A549 (cell line): Measurements from ENCODE around the gene SIVA1. TPM values are rescaled to one million over a fixed set of nuclear protein-coding genes. Genes with fewer than 3 reads are reported as not detected.

Experiments used
- ATAC-seq, 2 experiments: fragments of 200-7000 bp in 1 of 2; fragments of >200 bp in 1 of 2; cut with Nextera tagmentation in 1 of 2; cut with Tn5 transposase in 1 of 2; 3 replicates each; pipeline versions ENCODE4 v1.8.0 to v1.9.1; 2018 to 2020; ENCODE audit warnings: mild to moderate bottlenecking in 1 of 2, moderate library complexity in 1 of 2
- CTCF ChIA-PET: fragments of 300-600 bp; sonication (Branson Sonifier 250); formaldehyde crosslinking; extraction: SDS; loops from one replicate; lab custom pipeline; 2021; ENCODE audit warnings: antibody characterized with exemption, inconsistent platforms; lab: Yijun Ruan, JAX
- POLR2A ChIA-PET: fragments of 350-600 bp; formaldehyde crosslinking; extraction: SDS; loops from one replicate; lab custom pipeline; 2021; ENCODE audit warnings: antibody characterized with exemption, inconsistent platforms; lab: Yijun Ruan, JAX
- DNase-seq, 2 experiments: peaks; one replicate each; pipeline versions ENCODE4 v3.0.0 to v3.0.0-alpha.2; 2011 to 2016; ENCODE audit warnings: low read depth in 1 of 2, low spot score in 1 of 2
- FAIRE-seq: peaks from 2 replicates; lab custom pipeline; 2011; peaks lifted over from hg19 to GRCh38; lab: Jason Lieb, UNC
- H3K27ac ChIP-seq, 2 experiments: fragments of >200 bp; sonication (Bioruptor Twin); formaldehyde crosslinking; 3 replicates each; pipeline ENCODE4 v1.5.1; 2016 to 2017
- H3K4me1 ChIP-seq: fragments of >200 bp; sonication (Bioruptor Twin); formaldehyde crosslinking; 3 replicates; pipeline ENCODE4 v1.6.1; 2016
- H3K4me2 ChIP-seq: fragments of >200 bp; sonication (Bioruptor Twin); formaldehyde crosslinking; 3 replicates; pipeline ENCODE4 v1.6.1; 2016
- H3K4me3 ChIP-seq: fragments of >200 bp; sonication (Bioruptor Twin); formaldehyde crosslinking; 3 replicates; pipeline ENCODE4 v1.5.1; 2016
- H3K9me3 ChIP-seq: fragments of >200 bp; sonication (Bioruptor Twin); formaldehyde crosslinking; 3 replicates; pipeline ENCODE4 v1.6.1; 2016
- CHD4 ChIP-seq: fragments of 200-600 bp; sonication (generic); IDR thresholded peaks from 2 replicates; pipeline ENCODE4 v1.6.1; 2016; ENCODE audit warnings: antibody characterized with exemption, mild to moderate bottlenecking, borderline replicate concordance
- FOSB ChIP-seq: fragments of 250-450 bp; sonication (Bioruptor Pico); IDR thresholded peaks from 2 replicates; pipeline ENCODE4 v1.5.0; 2020; ENCODE audit warnings: mild to moderate bottlenecking, moderate library complexity
- FOXS1 ChIP-seq: fragments of 250-450 bp; sonication (Bioruptor Pico); IDR thresholded peaks from 2 replicates; pipeline ENCODE4 v1.5.0; 2020; ENCODE audit warnings: mild to moderate bottlenecking, moderate library complexity
- HDAC2 ChIP-seq: fragments of 200-600 bp; sonication (generic); IDR thresholded peaks from 2 replicates; pipeline ENCODE4 v1.6.1; 2016
- JUN ChIP-seq, 2 experiments: fragments of >200 bp; sonication (Bioruptor Twin); formaldehyde crosslinking; IDR thresholded peaks; 2 replicates in 1 of 2; 3 replicates in 1 of 2; pipeline ENCODE4 v1.6.1; 2016 to 2017
- KDM5A ChIP-seq: fragments of 200-600 bp; sonication (generic); IDR thresholded peaks from 2 replicates; pipeline ENCODE4 v1.6.1; 2016; ENCODE audit warnings: antibody characterized with exemption, mild to moderate bottlenecking
- MAZ ChIP-seq: fragments of 150-350 bp; IDR thresholded peaks from 2 replicates; pipeline ENCODE4 v1.6.1; 2014; ENCODE audit warnings: antibody characterized with exemption, low read depth, low read length, borderline replicate concordance
- NFE2L2 ChIP-seq: fragments of 150-350 bp; conservative IDR thresholded peaks from 2 replicates; pipeline ENCODE4 v1.6.1; 2014; ENCODE audit warnings: low read length
- POLR2A ChIP-seq: IDR thresholded peaks from 2 replicates; pipeline ENCODE4 v1.6.1; 2012; ENCODE audit warnings: mild to moderate bottlenecking, low read length
- RARB ChIP-seq: fragments of 250-450 bp; sonication (Bioruptor Pico); IDR thresholded peaks from 2 replicates; pipeline ENCODE4 v1.8.0; 2021; ENCODE audit warnings: mild to moderate bottlenecking, moderate library complexity
- RNF2 ChIP-seq: fragments of 200-600 bp; sonication (generic); IDR thresholded peaks from 2 replicates; pipeline ENCODE4 v1.6.1; 2016; ENCODE audit warnings: low read depth, mild to moderate bottlenecking, antibody characterized with exemption, moderate library complexity, borderline replicate concordance
- ZFP36 ChIP-seq: fragments of 450-650 bp; IDR thresholded peaks from 2 replicates; pipeline ENCODE4 v1.6.1; 2014; ENCODE audit warnings: borderline replicate concordance; ENCODE audit not compliant: partially characterized antibody
- WGBS: methylation state at CpG from one replicate; pipeline ENCODE4 v1.1.6; 2017; ENCODE audit errors: missing lambda C conversion rate; 5-methylcytosine and 5-hydroxymethylcytosine counted together
- polyA plus RNA-seq, 4 experiments: library from polyadenylated mRNA; depleted of rRNA in 3 of 4; stranded (reverse); fragments of >200 nt; fragmentation: RNase III in 1 of 4; extraction: RNeasy Plus Mini Kit Qiagen cat#74134 plus additional on column Dnase treatment in 1 of 4; gene quantifications; 2 replicates in 3 of 4; 3 replicates in 1 of 4; pipeline ENCODE4 v1.2.3, GENCODE V29; 2011 to 2017
- TF ChIP-seq, protein P1 (sequence below): fragments of 450-650 bp; IDR thresholded peaks from 2 replicates; pipeline ENCODE4 v1.6.1; 2014; ENCODE audit warnings: antibody characterized with exemption
- TF ChIP-seq, protein P2 (sequence below): IDR thresholded peaks from 2 replicates; pipeline ENCODE4 v1.6.1; 2012
- TF ChIP-seq, protein P3 (sequence below): fragments of 250-450 bp; sonication (Bioruptor Pico); IDR thresholded peaks from 2 replicates; pipeline ENCODE4 v1.5.0; 2021; ENCODE audit warnings: mild to moderate bottlenecking, moderate library complexity, borderline replicate concordance
- TF ChIP-seq, protein P4 (sequence below): IDR thresholded peaks from 2 replicates; pipeline ENCODE4 v1.6.1; 2012

SIVA1 gene
- polyA plus RNA-seq, 2 of the 4 experiments (the other 2 are of a cell fraction), result 90.0 to 169 TPM

DNA sequence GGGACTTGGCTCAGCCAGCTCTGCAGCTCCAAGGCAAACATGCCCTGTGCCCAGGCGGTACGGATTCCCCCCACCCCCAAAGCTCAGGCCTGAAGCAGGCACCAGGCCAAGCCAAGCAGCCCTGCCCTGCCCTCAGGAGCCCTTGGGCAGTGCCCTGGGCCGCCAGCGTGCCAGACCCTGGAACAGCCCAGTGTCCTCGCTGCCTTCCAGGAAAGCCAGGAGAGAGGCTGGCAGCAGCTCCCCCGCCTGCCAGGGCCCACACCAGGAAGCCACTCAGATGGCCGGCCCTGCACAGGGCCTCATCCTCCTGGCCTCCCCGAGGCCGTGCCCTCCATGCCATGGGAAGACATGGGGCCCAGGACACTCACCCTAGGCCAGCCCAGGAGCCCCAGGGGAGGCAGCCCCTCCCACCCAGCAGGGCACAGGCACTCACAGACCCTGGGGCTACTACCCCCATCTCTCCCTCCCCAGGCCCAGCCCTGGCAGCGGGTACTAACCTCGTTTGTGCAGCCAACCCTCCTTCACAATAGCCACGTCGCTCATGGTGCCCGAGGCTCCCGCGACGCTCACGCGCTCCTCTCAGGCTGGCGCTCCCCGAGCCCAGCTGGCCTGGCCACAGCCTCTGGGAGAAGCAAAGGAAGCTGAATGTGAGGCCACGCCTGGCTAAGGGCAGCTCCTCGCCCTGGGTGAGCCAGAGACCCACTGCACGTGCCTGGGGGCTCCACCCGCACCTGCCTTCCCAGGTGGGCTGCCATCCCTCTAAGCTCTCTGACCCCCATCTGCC, 39.3 kb downstream of the SIVA1 start:
- Histone ChIP-seq H3K4me2 (no peak overlapping the region; the same call in 2 of the 3 replicates), H3K4me3 (no peak overlapping the region), H3K4me1 (peaks cover 37% of the 10 kb centered on the region), H3K27ac (peak overlapping the region in 1 of 2 experiments; percentile 2; a peak in 1 of 6 replicates), H3K9me3 (no peaks in the 10 kb centered on the region)
- TF ChIP-seq FOXS1 (CRISPR knock-in tag) (no peak), JUN (IDR thresholded peaks at IDR 0.05) (no peak), KDM5A (no peak)
- TF ChIP-seq, protein P1, sequence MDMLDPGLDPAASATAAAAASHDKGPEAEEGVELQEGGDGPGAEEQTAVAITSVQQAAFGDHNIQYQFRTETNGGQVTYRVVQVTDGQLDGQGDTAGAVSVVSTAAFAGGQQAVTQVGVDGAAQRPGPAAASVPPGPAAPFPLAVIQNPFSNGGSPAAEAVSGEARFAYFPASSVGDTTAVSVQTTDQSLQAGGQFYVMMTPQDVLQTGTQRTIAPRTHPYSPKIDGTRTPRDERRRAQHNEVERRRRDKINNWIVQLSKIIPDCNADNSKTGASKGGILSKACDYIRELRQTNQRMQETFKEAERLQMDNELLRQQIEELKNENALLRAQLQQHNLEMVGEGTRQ, result no peak
- FAIRE-seq, result no peak
- 92% methylated on average over 15 of the region's 25 CpGs for WGBS
- ChIA-PET CTCF (interaction anchor here (1.0 to 6.1 kb wide), 6 partner anchors 8 to 34 kb away, joined by 3 to 48 read pairs (median 4); no protein-coding TSS in a partner anchor), POLR2A (no interaction called here)
- DNase-seq, result no peak
- no peak for ATAC-seq

DNA sequence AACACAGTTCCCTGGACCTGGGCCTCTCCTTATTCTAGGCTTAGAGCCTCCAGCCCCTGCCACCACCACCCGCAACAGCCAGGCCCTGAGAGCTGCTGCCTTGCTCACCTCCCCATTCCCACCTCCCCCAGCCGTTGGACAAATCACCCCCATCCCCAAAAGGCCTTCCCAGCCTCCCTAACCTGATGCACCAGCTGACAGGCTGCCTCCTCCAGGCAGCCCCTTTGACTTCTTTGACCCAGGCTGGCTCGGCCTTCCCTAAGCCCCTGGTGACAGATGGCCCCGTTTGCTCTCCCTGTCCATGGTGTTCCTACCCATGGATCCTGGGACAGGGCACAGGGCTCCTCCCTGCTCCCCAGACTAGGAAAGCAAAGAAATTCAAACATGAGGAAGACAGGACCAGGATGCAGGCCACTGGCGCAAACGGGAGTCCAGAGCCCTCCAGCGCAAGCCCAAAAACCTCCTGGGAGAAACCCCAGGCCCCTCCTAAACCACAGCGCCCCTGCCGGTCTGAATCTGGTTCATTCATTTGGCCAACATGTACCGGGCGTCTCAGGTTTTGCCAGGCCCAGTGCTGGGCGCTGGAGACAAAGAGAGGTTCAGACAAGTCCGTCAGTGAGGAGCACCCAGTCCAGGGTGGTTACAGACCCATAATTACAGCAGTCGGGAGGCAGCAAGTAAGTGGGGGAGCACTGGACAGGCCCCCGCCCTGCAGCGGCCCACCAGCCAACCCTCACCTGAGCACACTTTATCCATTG, 40.2 kb downstream of the SIVA1 start:
- no peak for DNase-seq
- 92% methylated on average over 15 of the region's 16 CpGs for WGBS
- Histone ChIP-seq H3K27ac (no peak overlapping the region; a peak in 1 of 6 replicates), H3K4me1 (peaks cover 41% of the 10 kb centered on the region), H3K4me2 (peak overlapping the region; percentile 89), H3K9me3 (no peaks in the 10 kb centered on the region), H3K4me3 (no peak overlapping the region)
- ATAC-seq, result no peak
- POLR2A ChIA-PET, result no interaction called here
- no peak for FAIRE-seq
- CTCF ChIA-PET, result interaction anchor here (1.0 to 6.1 kb wide), 4 partner anchors 24 to 33 kb away, joined by 3 to 48 read pairs (median 7); no protein-coding TSS in a partner anchor
- TF ChIP-seq JUN (IDR thresholded peaks at IDR 0.05), result no peak
- peak; percentile 60 for TF ChIP-seq ZFP36
- no peak for TF ChIP-seq RNF2
- TF ChIP-seq, protein P2, sequence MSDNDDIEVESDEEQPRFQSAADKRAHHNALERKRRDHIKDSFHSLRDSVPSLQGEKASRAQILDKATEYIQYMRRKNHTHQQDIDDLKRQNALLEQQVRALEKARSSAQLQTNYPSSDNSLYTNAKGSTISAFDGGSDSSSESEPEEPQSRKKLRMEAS, result no peak

DNA sequence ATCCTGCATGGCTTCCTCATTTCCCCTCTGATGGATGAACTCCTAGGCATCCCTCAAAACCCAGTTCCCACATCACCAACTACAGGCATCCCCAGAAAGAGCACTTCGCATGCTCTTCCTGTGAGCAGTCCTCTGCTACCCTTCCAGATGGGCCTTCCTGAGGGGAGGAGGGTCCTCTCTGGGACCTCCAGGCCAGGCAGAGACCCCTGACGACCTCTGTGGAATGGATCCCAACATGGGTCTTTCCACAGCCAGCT, 40.7 kb downstream of the SIVA1 start:
- ChIA-PET CTCF (interaction anchor here (1.1 to 2.0 kb wide), 3 partner anchors 18 to 25 kb away, joined by 3 to 10 read pairs (median 5); no protein-coding TSS in a partner anchor), POLR2A (no interaction called here)
- peaks cover 41% of the 10 kb centered on the region for H3K4me1 ChIP-seq
- 100% methylated on average over 1 of the region's 2 CpGs for WGBS
- H3K4me2 ChIP-seq, result peak overlapping the region; percentile 89
- no peak overlapping the region for H3K4me3 ChIP-seq
- DNase-seq, result no peak
- FAIRE-seq, result no peak
- H3K9me3 ChIP-seq, result no peaks in the 10 kb centered on the region
- TF ChIP-seq, protein P3, sequence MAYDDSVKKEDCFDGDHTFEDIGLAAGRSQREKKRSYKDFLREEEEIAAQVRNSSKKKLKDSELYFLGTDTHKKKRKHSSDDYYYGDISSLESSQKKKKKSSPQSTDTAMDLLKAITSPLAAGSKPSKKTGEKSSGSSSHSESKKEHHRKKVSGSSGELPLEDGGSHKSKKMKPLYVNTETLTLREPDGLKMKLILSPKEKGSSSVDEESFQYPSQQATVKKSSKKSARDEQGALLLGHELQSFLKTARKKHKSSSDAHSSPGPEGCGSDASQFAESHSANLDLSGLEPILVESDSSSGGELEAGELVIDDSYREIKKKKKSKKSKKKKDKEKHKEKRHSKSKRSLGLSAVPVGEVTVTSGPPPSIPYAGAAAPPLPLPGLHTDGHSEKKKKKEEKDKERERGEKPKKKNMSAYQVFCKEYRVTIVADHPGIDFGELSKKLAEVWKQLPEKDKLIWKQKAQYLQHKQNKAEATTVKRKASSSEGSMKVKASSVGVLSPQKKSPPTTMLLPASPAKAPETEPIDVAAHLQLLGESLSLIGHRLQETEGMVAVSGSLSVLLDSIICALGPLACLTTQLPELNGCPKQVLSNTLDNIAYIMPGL (CRISPR knock-in tag), result no peak
- TF ChIP-seq HDAC2, result no peak
- TF ChIP-seq FOXS1 (CRISPR knock-in tag), result no peak
- TF ChIP-seq, protein P4, sequence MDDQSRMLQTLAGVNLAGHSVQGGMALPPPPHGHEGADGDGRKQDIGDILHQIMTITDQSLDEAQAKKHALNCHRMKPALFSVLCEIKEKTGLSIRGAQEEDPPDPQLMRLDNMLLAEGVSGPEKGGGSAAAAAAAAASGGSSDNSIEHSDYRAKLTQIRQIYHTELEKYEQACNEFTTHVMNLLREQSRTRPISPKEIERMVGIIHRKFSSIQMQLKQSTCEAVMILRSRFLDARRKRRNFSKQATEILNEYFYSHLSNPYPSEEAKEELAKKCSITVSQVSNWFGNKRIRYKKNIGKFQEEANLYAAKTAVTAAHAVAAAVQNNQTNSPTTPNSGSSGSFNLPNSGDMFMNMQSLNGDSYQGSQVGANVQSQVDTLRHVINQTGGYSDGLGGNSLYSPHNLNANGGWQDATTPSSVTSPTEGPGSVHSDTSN, result no peak
- TF ChIP-seq RARB (CRISPR knock-in tag), result no peak
- TF ChIP-seq NFE2L2, result no peak
- no peak for TF ChIP-seq MAZ
- TF ChIP-seq CHD4, result no peak
- no peak for TF ChIP-seq FOSB (CRISPR knock-in tag)
- no peak for TF ChIP-seq POLR2A
- peak overlapping the region in 1 of 2 experiments; percentile 98; a peak in 3 of 6 replicates for H3K27ac ChIP-seq
- no peak for ATAC-seq
